Tibial artery (tissue), 4 donors: ENCODE measurements around the gene TMEM132D.

ENCODE experiments used
- DNase-seq, 2 donors: peaks; one replicate each; pipeline ENCODE4 v3.0.0-alpha.2; 2019
- H3K27ac ChIP-seq, 2 donors: fragments of 200-600 bp; sonication (generic) in 1 of 2; 1 replicate in 1 of 2; 2 replicates in 1 of 2; pipeline ENCODE4 v1.5.1; 2018 to 2019; ENCODE audit warnings: mild to moderate bottlenecking in 1 of 2
- H3K27me3 ChIP-seq, 2 donors: fragments of 200-600 bp; sonication (generic) in 1 of 2; one replicate each; pipeline versions ENCODE4 v1.5.1 to v1.6.0; 2016 to 2019
- H3K36me3 ChIP-seq, 3 donors: fragments of 200-600 bp; sonication (generic) in 2 of 3; one replicate each; pipeline ENCODE4 v1.5.1; 2016 to 2019; ENCODE audit warnings: mild to moderate bottlenecking in 2 of 3
- H3K4me1 ChIP-seq, 4 donors: fragments of 200-600 bp; sonication (generic) in 2 of 4; 1 replicate in 3 of 4; 2 replicates in 1 of 4; pipeline ENCODE4 v1.5.1; 2016 to 2019
- H3K4me3 ChIP-seq, 2 donors: fragments of 200-600 bp; sonication (generic) in 1 of 2; 1 replicate in 1 of 2; 2 replicates in 1 of 2; pipeline ENCODE4 v1.5.1; 2018 to 2019; ENCODE audit warnings: mild to moderate bottlenecking in 2 of 2
- H3K9me3 ChIP-seq, 3 donors: fragments of 200-600 bp; sonication (generic) in 1 of 3; one replicate each; pipeline ENCODE4 v1.5.1; 2016 to 2019
- CTCF ChIP-seq, 2 experiments: fragments of 200-600 bp in 1 of 2; fragments of 450-650 bp in 1 of 2; IDR thresholded peaks; one replicate each; pipeline ENCODE4 v1.5.1; 2017 to 2019; ENCODE audit warnings: antibody characterized with exemption in 2 of 2, mild to moderate bottlenecking in 1 of 2, moderate library complexity in 1 of 2
- intact Hi-C: fragments of 100-400 bp; cut with DNase I; formaldehyde crosslinking; loops from one replicate; pipeline ENCODE4 v1.15.0; 2023; ENCODE audit warnings: low total_unique reads

TMEM132D gene

GRCh38 chr12:129246630-129247029, 657.2 kb downstream of the TMEM132D start:
- no peak for DNase-seq
- Histone ChIP-seq H3K27ac (no peak overlapping the region), H3K9me3 (no peaks in the 10 kb centered on the region), H3K4me1 (no peaks in the 10 kb centered on the region), H3K4me3 (no peak overlapping the region), H3K27me3 (no peaks in the 10 kb centered on the region), H3K36me3 (no peaks in the 10 kb centered on the region)
- TF ChIP-seq CTCF (IDR thresholded peaks at IDR 0.05): no peak
- intact Hi-C loops: no loop called here

GRCh38 chr12:129245769-129246168, 658.1 kb downstream of the TMEM132D start:
- DNase-seq: no peak
- Histone ChIP-seq H3K27me3 (no peaks in the 10 kb centered on the region), H3K9me3 (no peaks in the 10 kb centered on the region), H3K36me3 (no peaks in the 10 kb centered on the region), H3K4me3 (no peak overlapping the region), H3K27ac (no peak overlapping the region), H3K4me1 (no peaks in the 10 kb centered on the region)
- no peak for TF ChIP-seq CTCF (IDR thresholded peaks at IDR 0.05)
- intact Hi-C loops: no loop called here

GRCh38 chr12:129241852-129242251, 662.0 kb downstream of the TMEM132D start:
- no peak for TF ChIP-seq CTCF (IDR thresholded peaks at IDR 0.05)
- no peaks in the 10 kb centered on the region for H3K36me3 ChIP-seq

GRCh38 chr12:129237881-129238280, 665.9 kb downstream of the TMEM132D start:
- no peak overlapping the region for H3K27ac ChIP-seq
- no peaks in the 10 kb centered on the region for H3K4me1 ChIP-seq
- no peak for DNase-seq
- no peaks in the 10 kb centered on the region for H3K36me3 ChIP-seq
- intact Hi-C loops: no loop called here
- TF ChIP-seq CTCF (IDR thresholded peaks at IDR 0.05): no peak
- H3K27me3 ChIP-seq: no peaks in the 10 kb centered on the region
- no peak overlapping the region for H3K4me3 ChIP-seq
- H3K9me3 ChIP-seq: no peaks in the 10 kb centered on the region

More at GRCh38 chr12:129241852-129242251, 662.0 kb downstream of the TMEM132D start:
- no peaks in the 10 kb centered on the region for H3K9me3 ChIP-seq
- H3K27me3 ChIP-seq: no peaks in the 10 kb centered on the region
- H3K4me1 ChIP-seq: no peaks in the 10 kb centered on the region
- no peak overlapping the region for H3K27ac ChIP-seq
- H3K4me3 ChIP-seq: no peak overlapping the region
- DNase-seq: no peak
- intact Hi-C loops: no loop called here

- DNase-seq: no peak
- Histone ChIP-seq H3K36me3 (no peaks in the 10 kb centered on the region), H3K4me1 (no peaks in the 10 kb centered on the region)
These were observed 669.6 kb downstream of the TMEM132D start for GRCh38 chr12:129234209-129234608.

More at GRCh38 chr12:129234209-129234608, 669.6 kb downstream of the TMEM132D start:
- Histone ChIP-seq H3K27ac (no peak overlapping the region), H3K4me3 (no peak overlapping the region), H3K9me3 (no peaks in the 10 kb centered on the region), H3K27me3 (no peaks in the 10 kb centered on the region)
- intact Hi-C loops: no loop called here
- no peak for TF ChIP-seq CTCF (IDR thresholded peaks at IDR 0.05)
